MCF 10A (cell line): ENCODE data around the gene ADNP. TPM values are rescaled to one million over a fixed set of nuclear protein-coding genes. Genes with fewer than 3 reads are reported as not detected.

ENCODE experiments used
- BruUV-seq: library from RNA; stranded (reverse); fragments of 400-500 nt; replicated peaks from 2 replicates; lab custom pipeline; 2021; lab: Mats Ljungman, UMichigan
- CTCF ChIA-PET: fragments of 300-600 bp; sonication (Branson Sonifier 250); formaldehyde crosslinking; extraction: SDS; loops from one replicate; lab custom pipeline; 2021; ENCODE audit warnings: antibody characterized with exemption, inconsistent platforms; lab: Yijun Ruan, JAX
- POLR2A ChIA-PET: fragments of 300-600, 350-650 bp; sonication (Branson Sonifier 250); formaldehyde crosslinking; extraction: SDS; loops from one replicate; lab custom pipeline; 2020; ENCODE audit warnings: antibody characterized with exemption, inconsistent platforms; lab: Yijun Ruan, JAX
- DNase-seq: peaks from one replicate; pipeline ENCODE4 v3.0.0-alpha.2; 2018; ENCODE audit not compliant: unreplicated experiment
- H3K27ac Mint-ChIP-seq: one replicate; pipeline ENCODE4 v1.8.0; 2022; ENCODE audit warnings: mild to moderate bottlenecking, low read depth, mixed read lengths; ENCODE audit not compliant: unreplicated experiment
- H3K27me3 Mint-ChIP-seq: one replicate; pipeline ENCODE4 v1.8.0; 2022; ENCODE audit warnings: mixed read lengths; ENCODE audit not compliant: insufficient read depth, unreplicated experiment
- H3K36me3 Mint-ChIP-seq: one replicate; pipeline ENCODE4 v1.8.0; 2022; ENCODE audit warnings: mild to moderate bottlenecking, moderate library complexity, mixed read lengths; ENCODE audit not compliant: insufficient read depth, unreplicated experiment
- H3K4me1 Mint-ChIP-seq: one replicate; pipeline ENCODE4 v1.8.0; 2022; ENCODE audit warnings: mixed read lengths; ENCODE audit not compliant: insufficient read depth, unreplicated experiment
- H3K4me3 Mint-ChIP-seq: one replicate; pipeline ENCODE4 v1.8.0; 2022; ENCODE audit warnings: mild to moderate bottlenecking, moderate library complexity, mixed read lengths; ENCODE audit not compliant: unreplicated experiment
- H3K9me3 Mint-ChIP-seq: one replicate; pipeline ENCODE4 v1.8.0; 2022; ENCODE audit warnings: mixed read lengths; ENCODE audit not compliant: unreplicated experiment
- CTCF ChIP-seq: fragments of 200-600 bp; IDR thresholded peaks from one replicate; pipeline ENCODE4 v1.8.0; 2022; ENCODE audit warnings: antibody characterized with exemption, mild to moderate bottlenecking; ENCODE audit not compliant: unreplicated experiment
- intact Hi-C: fragments of 100-400 bp; cut with micrococcal nuclease; formaldehyde crosslinking; loops from 2 replicates; pipeline ENCODE4 v1.14.1; 2022
- total RNA-seq: library from RNA; stranded (reverse); gene quantifications from 2 replicates; pipeline ENCODE4 v1.2.3, GENCODE V29; 2022

The ADNP gene
- total RNA-seq, 1 experiment from 2014 or later, result 77.5 TPM

- TF ChIP-seq CTCF, result no peak
- no peaks in the 10 kb centered on the region for H3K27me3 Mint-ChIP-seq
- ChIA-PET CTCF (interaction anchor here (0.6 to 1.8 kb wide), 6 partner anchors 13 to 77 kb away, joined by 3 to 11 read pairs (median 3); partner anchors contain the start of gene BCAS4), POLR2A (interaction anchor here (0.7 to 1.6 kb wide), 11 partner anchors 9 to 50 kb away, joined by 3 to 12 read pairs (median 4); no protein-coding TSS in a partner anchor)
- BruUV-seq, result no TSS peak
- peaks cover 6% of the 10 kb centered on the region for H3K36me3 Mint-ChIP-seq
- no peak overlapping the region for H3K27ac Mint-ChIP-seq
- intact Hi-C loops, result no loop called here
- H3K9me3 Mint-ChIP-seq, result no peaks in the 10 kb centered on the region
- H3K4me3 Mint-ChIP-seq, result no peak overlapping the region
- peaks cover 19% of the 10 kb centered on the region for H3K4me1 Mint-ChIP-seq
- DNase-seq, result no peak
These were observed 62.4 kb downstream of the ADNP start for GRCh38 chr20:50868509-50869495.

- H3K27me3 Mint-ChIP-seq, result no peaks in the 10 kb centered on the region
- no peaks in the 10 kb centered on the region for H3K9me3 Mint-ChIP-seq
- no peak overlapping the region for H3K27ac Mint-ChIP-seq
- no peak for TF ChIP-seq CTCF
- peaks cover 19% of the 10 kb centered on the region for H3K4me1 Mint-ChIP-seq
- ChIA-PET CTCF (interaction anchor here (0.6 to 1.0 kb wide), 2 partner anchors 9 to 303 kb away, joined by 3 to 6 read pairs; no protein-coding TSS in a partner anchor), POLR2A (interaction anchor here (1.2 to 3.0 kb wide), 3 partner anchors 8 to 22 kb away, joined by 4 to 14 read pairs (median 12); no protein-coding TSS in a partner anchor)
- H3K4me3 Mint-ChIP-seq, result no peak overlapping the region
- BruUV-seq, result no TSS peak
- intact Hi-C loops, result no loop called here
- DNase-seq, result no peak
- H3K36me3 Mint-ChIP-seq, result peaks cover 6% of the 10 kb centered on the region
These were observed 63.4 kb downstream of the ADNP start for GRCh38 chr20:50867805-50868204.

GRCh38 chr20:50866831-50867230, 64.4 kb downstream of the ADNP start:
- TF ChIP-seq CTCF, result no peak
- no peak for DNase-seq
- POLR2A ChIA-PET, result interaction anchor here (1.3 to 3.6 kb wide), 6 partner anchors 10 to 90 kb away, joined by 5 to 22 read pairs (median 14); partner anchors contain the start of gene ADNP
- H3K4me3 Mint-ChIP-seq, result no peak overlapping the region
- H3K36me3 Mint-ChIP-seq, result peaks cover 6% of the 10 kb centered on the region
- intact Hi-C loops, result no loop called here
- BruUV-seq, result no TSS peak
- H3K9me3 Mint-ChIP-seq, result no peaks in the 10 kb centered on the region
- no peaks in the 10 kb centered on the region for H3K27me3 Mint-ChIP-seq
- H3K27ac Mint-ChIP-seq, result no peak overlapping the region
- H3K4me1 Mint-ChIP-seq, result peaks cover 19% of the 10 kb centered on the region
- CTCF ChIA-PET, result interaction anchor here (0.6 to 2.1 kb wide), 5 partner anchors 8 to 886 kb away, joined by 3 to 11 read pairs (median 6); partner anchors contain the start of gene BCAS4
